ENCODE measurements around the gene THBS4. TPM values are rescaled to one million over a fixed set of nuclear protein-coding genes. Genes with fewer than 3 reads are reported as not detected.

THBS4 gene
- total and polyA plus RNA-seq, 2 experiments from 2014 or later = 0.80 TPM; not detected in 1

DNA sequence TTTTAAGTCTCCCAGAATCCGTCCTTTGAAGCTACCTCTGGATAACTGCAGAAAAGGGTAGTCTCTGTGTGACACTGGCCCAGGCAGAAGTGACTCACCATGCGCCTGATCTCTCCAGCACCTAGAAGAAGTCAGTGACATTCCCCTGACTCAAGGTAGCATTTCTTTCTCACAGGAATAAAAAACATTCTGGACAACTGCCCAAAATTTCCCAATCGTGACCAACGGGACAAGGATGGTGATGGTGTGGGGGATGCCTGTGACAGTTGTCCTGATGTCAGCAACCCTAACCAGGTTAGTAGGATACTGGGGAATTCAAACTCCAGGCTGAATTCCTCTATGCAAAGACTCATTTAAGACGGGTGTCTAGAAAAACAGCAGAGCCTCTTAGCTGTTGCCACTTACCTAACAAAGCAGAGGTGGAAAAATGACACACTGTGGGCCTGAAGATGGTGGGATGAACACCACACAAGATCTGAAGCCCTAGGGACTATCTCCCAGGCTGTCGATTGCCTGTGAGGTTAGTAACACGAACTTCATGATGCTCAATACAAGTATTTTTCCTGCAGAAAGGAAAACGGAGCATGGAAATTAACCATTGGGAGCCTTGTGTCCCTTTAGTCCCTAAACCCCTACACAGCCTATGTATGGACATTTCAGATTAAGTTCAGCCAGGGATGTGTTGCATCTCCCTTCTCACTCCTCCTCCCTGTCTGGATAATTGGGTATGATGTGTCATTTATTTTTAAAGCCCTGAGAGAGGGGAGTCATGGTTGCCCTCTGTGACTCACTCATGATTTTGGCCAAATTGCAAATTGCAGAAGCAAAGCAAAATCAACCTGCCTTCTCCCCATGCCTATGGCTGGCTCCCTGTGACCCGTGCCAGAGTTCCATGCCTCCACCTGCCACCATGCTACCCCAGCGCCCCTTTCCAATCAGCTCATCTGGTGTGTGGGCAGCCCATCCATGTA, 37.2 kb downstream of the THBS4 start:
- DNase-seq (ENCODE audit: low spot score) = no peak
- H3K27me3 ChIP-seq = no peaks in the 10 kb centered on the region
- TF ChIP-seq EZH2 (IDR thresholded peaks at IDR 0.05; ENCODE audit: borderline replicate concordance) (no peak), EZH2phosphoT487 (IDR thresholded peaks at IDR 0.05; ENCODE audit: low read depth, severe bottlenecking, unreplicated experiment) (no peak)
- TF ChIP-seq, protein P1, sequence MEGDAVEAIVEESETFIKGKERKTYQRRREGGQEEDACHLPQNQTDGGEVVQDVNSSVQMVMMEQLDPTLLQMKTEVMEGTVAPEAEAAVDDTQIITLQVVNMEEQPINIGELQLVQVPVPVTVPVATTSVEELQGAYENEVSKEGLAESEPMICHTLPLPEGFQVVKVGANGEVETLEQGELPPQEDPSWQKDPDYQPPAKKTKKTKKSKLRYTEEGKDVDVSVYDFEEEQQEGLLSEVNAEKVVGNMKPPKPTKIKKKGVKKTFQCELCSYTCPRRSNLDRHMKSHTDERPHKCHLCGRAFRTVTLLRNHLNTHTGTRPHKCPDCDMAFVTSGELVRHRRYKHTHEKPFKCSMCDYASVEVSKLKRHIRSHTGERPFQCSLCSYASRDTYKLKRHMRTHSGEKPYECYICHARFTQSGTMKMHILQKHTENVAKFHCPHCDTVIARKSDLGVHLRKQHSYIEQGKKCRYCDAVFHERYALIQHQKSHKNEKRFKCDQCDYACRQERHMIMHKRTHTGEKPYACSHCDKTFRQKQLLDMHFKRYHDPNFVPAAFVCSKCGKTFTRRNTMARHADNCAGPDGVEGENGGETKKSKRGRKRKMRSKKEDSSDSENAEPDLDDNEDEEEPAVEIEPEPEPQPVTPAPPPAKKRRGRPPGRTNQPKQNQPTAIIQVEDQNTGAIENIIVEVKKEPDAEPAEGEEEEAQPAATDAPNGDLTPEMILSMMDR (IDR thresholded peaks at IDR 0.05; ENCODE audit: poor library complexity) = no peak
- H3K4me3 ChIP-seq = no peak overlapping the region
- no peaks in the 10 kb centered on the region for H3K9me2 ChIP-seq (replicated peaks; ENCODE audit: insufficient read depth)
- no peaks in the 10 kb centered on the region for H3K9me3 ChIP-seq (ENCODE audit: low read depth)
- no peaks in the 10 kb centered on the region for H3K79me2 ChIP-seq
- no peaks in the 10 kb centered on the region for H4K20me1 ChIP-seq (ENCODE audit: insufficient read depth, poor library complexity, severe bottlenecking)
- H3K27ac ChIP-seq = no peak overlapping the region
- 89% methylated on average over 10 of the region's 10 CpGs for WGBS (ENCODE audit: low lambda C conversion rate, missing lambda C conversion rate)
- no peaks in the 10 kb centered on the region for H3K4me1 ChIP-seq (ENCODE audit: insufficient read depth)
- H3K4me2 ChIP-seq = no peak overlapping the region
- no peak overlapping the region for H2AFZ ChIP-seq
- H3K36me3 ChIP-seq (replicated peaks; ENCODE audit: insufficient read depth, low read depth) = no peaks in the 10 kb centered on the region

DNA sequence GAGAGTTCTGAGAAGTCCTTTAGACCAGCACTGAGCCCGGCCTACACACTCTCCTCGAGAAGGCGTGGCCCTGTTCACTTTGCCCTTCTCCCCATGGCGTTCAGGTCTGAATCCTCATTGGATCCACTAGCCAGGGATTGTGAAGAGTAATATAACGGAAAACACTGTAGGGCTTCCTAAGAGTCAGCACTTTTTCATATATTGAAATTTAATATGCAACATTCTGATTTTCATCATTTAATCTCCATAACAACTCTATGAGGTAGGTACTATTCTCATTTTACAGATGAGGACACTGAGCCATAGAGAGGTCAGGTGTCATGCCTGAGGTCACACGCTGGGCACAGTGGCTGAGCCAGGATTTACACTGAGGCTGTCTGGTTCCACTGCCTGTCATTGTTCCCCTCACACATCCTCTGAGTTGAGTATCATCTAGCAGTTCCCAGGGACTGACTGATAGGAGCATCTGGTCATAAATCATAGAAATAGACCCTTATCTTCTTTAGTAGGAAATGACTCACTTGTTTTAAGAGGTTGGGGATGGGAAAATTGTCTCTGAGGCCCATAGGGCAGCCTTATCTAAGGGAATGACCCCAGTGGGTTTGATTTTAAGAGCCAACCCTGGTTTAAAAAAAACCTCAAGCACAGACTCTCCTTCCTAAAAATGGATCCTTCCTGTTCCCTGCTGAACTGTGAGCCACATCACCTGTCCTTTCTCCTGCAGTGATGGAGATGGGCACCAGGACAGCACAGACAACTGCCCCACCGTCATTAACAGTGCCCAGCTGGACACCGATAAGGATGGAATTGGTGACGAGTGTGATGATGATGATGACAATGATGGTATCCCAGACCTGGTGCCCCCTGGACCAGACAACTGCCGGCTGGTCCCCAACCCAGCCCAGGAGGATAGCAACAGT, 41.2 kb downstream of the THBS4 start:
- Histone ChIP-seq H3K4me1 (ENCODE audit: insufficient read depth) (no peaks in the 10 kb centered on the region), H4K20me1 (ENCODE audit: insufficient read depth, poor library complexity, severe bottlenecking) (no peaks in the 10 kb centered on the region), H3K4me3 (no peak overlapping the region), H3K27me3 (no peaks in the 10 kb centered on the region), H3K36me3 (replicated peaks; ENCODE audit: insufficient read depth, low read depth) (no peaks in the 10 kb centered on the region), H3K9me2 (replicated peaks; ENCODE audit: insufficient read depth) (no peaks in the 10 kb centered on the region), H2AFZ (no peak overlapping the region), H3K4me2 (no peak overlapping the region), H3K27ac (no peak overlapping the region), H3K9me3 (ENCODE audit: low read depth) (no peaks in the 10 kb centered on the region), H3K79me2 (no peaks in the 10 kb centered on the region)
- WGBS (ENCODE audit: low lambda C conversion rate, missing lambda C conversion rate) = 81% methylated on average over 10 of the region's 10 CpGs
- no peak for DNase-seq (ENCODE audit: low spot score)
- TF ChIP-seq EZH2 (IDR thresholded peaks at IDR 0.05; ENCODE audit: borderline replicate concordance) = no peak
- no peak for TF ChIP-seq EZH2phosphoT487 (IDR thresholded peaks at IDR 0.05; ENCODE audit: low read depth, severe bottlenecking, unreplicated experiment)

DNA sequence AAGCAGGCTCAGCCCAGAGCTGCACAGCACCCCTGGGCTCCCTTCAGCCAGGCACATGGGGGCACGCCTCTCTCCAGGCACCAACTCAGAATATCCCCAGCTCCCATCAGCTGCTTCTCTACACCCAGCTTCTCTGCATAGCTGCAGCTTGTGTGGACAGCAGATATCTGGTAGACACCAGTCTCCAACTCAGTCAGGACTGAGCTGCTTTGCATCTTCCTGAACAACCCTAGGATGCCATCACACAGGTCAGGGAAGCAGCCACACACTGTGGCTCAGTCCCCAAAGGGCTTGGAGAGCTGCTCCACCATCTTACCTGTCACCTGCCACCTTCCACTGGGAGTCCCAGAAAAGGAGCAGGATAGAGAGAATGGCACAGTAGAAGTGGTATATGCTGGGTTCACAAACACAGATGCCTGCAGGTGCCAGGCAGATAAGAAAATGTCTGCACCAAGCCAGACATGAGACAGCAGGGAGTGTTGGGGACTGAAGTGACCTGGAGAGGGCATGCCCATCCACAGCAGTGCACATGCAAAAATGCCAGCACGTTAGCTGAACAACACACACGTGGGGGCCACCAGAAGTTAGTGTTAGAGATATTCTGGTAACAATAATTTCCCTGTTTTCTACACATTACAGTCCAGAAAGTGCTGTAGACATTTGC, 42.0 kb downstream of the THBS4 start:
- H3K4me1 ChIP-seq (ENCODE audit: insufficient read depth) = no peaks in the 10 kb centered on the region
- no peak overlapping the region for H3K4me2 ChIP-seq
- H4K20me1 ChIP-seq (ENCODE audit: insufficient read depth, poor library complexity, severe bottlenecking) = no peaks in the 10 kb centered on the region
- TF ChIP-seq EZH2 (IDR thresholded peaks at IDR 0.05; ENCODE audit: borderline replicate concordance) (no peak), EZH2phosphoT487 (IDR thresholded peaks at IDR 0.05; ENCODE audit: low read depth, severe bottlenecking, unreplicated experiment) (no peak)
- TF ChIP-seq, protein P1 (IDR thresholded peaks at IDR 0.05; ENCODE audit: poor library complexity) = no peak
- H2AFZ ChIP-seq = no peak overlapping the region
- no peak overlapping the region for H3K27ac ChIP-seq
- no peak for DNase-seq (ENCODE audit: low spot score)
- 81% methylated on average over 3 of the region's 3 CpGs for WGBS (ENCODE audit: low lambda C conversion rate, missing lambda C conversion rate)
- H3K9me2 ChIP-seq (replicated peaks; ENCODE audit: insufficient read depth) = no peaks in the 10 kb centered on the region
- no peak overlapping the region for H3K4me3 ChIP-seq
- H3K9me3 ChIP-seq (ENCODE audit: low read depth) = no peaks in the 10 kb centered on the region
- no peaks in the 10 kb centered on the region for H3K27me3 ChIP-seq
- H3K79me2 ChIP-seq = no peaks in the 10 kb centered on the region
- H3K36me3 ChIP-seq (replicated peaks; ENCODE audit: insufficient read depth, low read depth) = no peaks in the 10 kb centered on the region

All from hepatocyte (in vitro differentiated cells).